ENCODE data around the gene VAMP1.

DNA sequence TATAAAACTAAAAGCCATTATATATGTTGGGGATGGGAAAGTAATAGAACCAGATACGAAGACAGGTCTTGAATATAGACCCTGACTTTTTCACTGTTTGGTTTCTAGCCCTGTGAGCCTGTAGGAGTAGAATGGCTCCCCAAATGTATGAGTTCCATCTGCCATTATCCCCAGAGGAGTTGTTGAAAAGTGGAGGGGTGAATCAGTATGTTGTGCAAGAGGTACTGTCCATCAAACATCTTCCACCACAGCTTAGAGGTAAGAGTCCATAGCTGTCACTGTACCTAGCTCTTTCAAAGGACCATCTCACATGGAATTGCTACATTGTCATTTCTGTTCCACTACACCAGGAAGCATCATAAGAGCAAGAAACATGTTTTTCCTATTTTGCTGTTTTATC is 24.5 kb upstream of the VAMP1 start:
- TF ChIP-seq, protein P1, sequence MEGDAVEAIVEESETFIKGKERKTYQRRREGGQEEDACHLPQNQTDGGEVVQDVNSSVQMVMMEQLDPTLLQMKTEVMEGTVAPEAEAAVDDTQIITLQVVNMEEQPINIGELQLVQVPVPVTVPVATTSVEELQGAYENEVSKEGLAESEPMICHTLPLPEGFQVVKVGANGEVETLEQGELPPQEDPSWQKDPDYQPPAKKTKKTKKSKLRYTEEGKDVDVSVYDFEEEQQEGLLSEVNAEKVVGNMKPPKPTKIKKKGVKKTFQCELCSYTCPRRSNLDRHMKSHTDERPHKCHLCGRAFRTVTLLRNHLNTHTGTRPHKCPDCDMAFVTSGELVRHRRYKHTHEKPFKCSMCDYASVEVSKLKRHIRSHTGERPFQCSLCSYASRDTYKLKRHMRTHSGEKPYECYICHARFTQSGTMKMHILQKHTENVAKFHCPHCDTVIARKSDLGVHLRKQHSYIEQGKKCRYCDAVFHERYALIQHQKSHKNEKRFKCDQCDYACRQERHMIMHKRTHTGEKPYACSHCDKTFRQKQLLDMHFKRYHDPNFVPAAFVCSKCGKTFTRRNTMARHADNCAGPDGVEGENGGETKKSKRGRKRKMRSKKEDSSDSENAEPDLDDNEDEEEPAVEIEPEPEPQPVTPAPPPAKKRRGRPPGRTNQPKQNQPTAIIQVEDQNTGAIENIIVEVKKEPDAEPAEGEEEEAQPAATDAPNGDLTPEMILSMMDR (IDR thresholded peaks at IDR 0.05), result no peak
- no peak for TF ChIP-seq POLR2A (IDR thresholded peaks at IDR 0.05)
